Measurements from ENCODE around the gene ZNF19. TPM values are rescaled to one million over a fixed set of nuclear protein-coding genes. Genes with fewer than 3 reads are reported as not detected.

The ZNF19 gene
- total and polyA plus RNA-seq, 11 donors: 0.40 to 2.7 (median 1.7) TPM

- ATAC-seq (no peak), DNase-seq (no peak)
- Histone ChIP-seq H3K9me3 (no peaks in the 10 kb centered on the region), H3K27me3 (peaks cover 0 to 12% (median 0%) of the 10 kb centered on the region in 9 donors), H3K4me1 (no peaks in the 10 kb centered on the region), H3K27ac (no peak overlapping the region), H3K36me3 (no peaks in the 10 kb centered on the region), H3K4me3 (no peak overlapping the region)
- TF ChIP-seq POLR2A (IDR thresholded peaks at IDR 0.05) (no peak), CTCF (IDR thresholded peaks at IDR 0.05) (no peak)
- intact Hi-C loops (cut with DNase I): no loop called here
- WGBS, 4 donors: 63 to 81% (median 81%) methylated on average over 3 of the region's 3 CpGs
Measured at GRCh38 chr16:71520550-71520949, 31.4 kb upstream of the ZNF19 start.

GRCh38 chr16:71515026-71515425 lies 25.9 kb upstream of the ZNF19 start:
- intact Hi-C loops (cut with DNase I): no loop called here
- TF ChIP-seq CTCF (IDR thresholded peaks at IDR 0.05) (no peak), POLR2A (IDR thresholded peaks at IDR 0.05) (no peak)
- H3K9me3 ChIP-seq: peaks cover 0 to 4% (median 0%) of the 10 kb centered on the region in 12 donors
- H3K4me1 ChIP-seq: no peaks in the 10 kb centered on the region
- ATAC-seq (no peak), DNase-seq (no peak)
- H3K36me3 ChIP-seq: no peaks in the 10 kb centered on the region
- H3K27ac ChIP-seq: no peak overlapping the region
- WGBS, 4 donors: 70 to 76% (median 71%) methylated on average over 3 of the region's 3 CpGs
- H3K27me3 ChIP-seq: peaks cover 0 to 6% (median 0%) of the 10 kb centered on the region in 9 donors
- H3K4me3 ChIP-seq: no peak overlapping the region

GRCh38 chr16:71514476-71514875 lies 25.4 kb upstream of the ZNF19 start:
- TF ChIP-seq CTCF (IDR thresholded peaks at IDR 0.05) (no peak), POLR2A (IDR thresholded peaks at IDR 0.05) (no peak)
- 81 to 87% (median 85%) methylated on average over 7 of the region's 7 CpGs for WGBS, 4 donors
- DNase-seq (no peak), ATAC-seq (no peak)
- intact Hi-C loops (cut with DNase I): no loop called here
- H3K27ac ChIP-seq: no peak overlapping the region
- H3K4me1 ChIP-seq: no peaks in the 10 kb centered on the region
- no peak overlapping the region for H3K4me3 ChIP-seq
- no peaks in the 10 kb centered on the region for H3K36me3 ChIP-seq
- peaks cover 0 to 4% (median 0%) of the 10 kb centered on the region in 12 donors for H3K9me3 ChIP-seq
- H3K27me3 ChIP-seq: peaks cover 0 to 6% (median 0%) of the 10 kb centered on the region in 9 donors

GRCh38 chr16:71513302-71513701 lies 24.2 kb upstream of the ZNF19 start:
- intact Hi-C loops (cut with DNase I): no loop called here
- peaks cover 0 to 4% (median 0%) of the 10 kb centered on the region in 12 donors for H3K9me3 ChIP-seq
- ATAC-seq: no peak
- H3K4me3 ChIP-seq: no peak overlapping the region
- H3K36me3 ChIP-seq: no peaks in the 10 kb centered on the region
- peaks cover 0 to 6% (median 0%) of the 10 kb centered on the region in 9 donors for H3K27me3 ChIP-seq
- DNase-seq: no peak
- TF ChIP-seq CTCF (IDR thresholded peaks at IDR 0.05): no peak
- TF ChIP-seq POLR2A (IDR thresholded peaks at IDR 0.05): no peak
- 0 to 88% (median 67%) methylated on average over 1 of the region's 1 CpG for WGBS, 4 donors
- no peaks in the 10 kb centered on the region for H3K4me1 ChIP-seq
- no peak overlapping the region for H3K27ac ChIP-seq
